SU-DHL-6 (cell line): Measurements from ENCODE around the gene HOXC10.

ENCODE experiments used
- H2AFZ ChIP-seq: fragments of 200-600 bp; sonication (generic); 2 replicates; pipeline ENCODE4 v1.6.1; 2014; ENCODE audit warnings: low read depth, mild to moderate bottlenecking, moderate library complexity, mixed read lengths, antibody characterized with exemption, low read length; ENCODE audit not compliant: severe bottlenecking
- H3F3A ChIP-seq: fragments of 200-600 bp; shearing (Covaris generic); 2 replicates; pipeline ENCODE4 v1.6.0; 2016; ENCODE audit warnings: antibody characterized with exemption, mild to moderate bottlenecking; ENCODE audit not compliant: insufficient read depth
- H3K27ac ChIP-seq: fragments of 200-600 bp; sonication (generic); 2 replicates; pipeline ENCODE4 v1.5.1; 2016; ENCODE audit warnings: low read depth, mild to moderate bottlenecking, low read length, moderate library complexity, mixed read lengths
- H3K27me3 ChIP-seq: fragments of 200-600 bp; sonication (generic), shearing (Covaris generic); 2 replicates; pipeline ENCODE4 v1.6.0; 2014; ENCODE audit warnings: mild to moderate bottlenecking, low read length
- H3K36me3 ChIP-seq: fragments of 200-600 bp; sonication (generic); 2 replicates; pipeline ENCODE4 v1.6.1; 2014; ENCODE audit warnings: mild to moderate bottlenecking, low read length, mixed read lengths
- H3K4me2 ChIP-seq: fragments of 300-600, 200-600 bp; shearing (Covaris generic), sonication (generic); 2 replicates; pipeline ENCODE4 v1.6.0; 2014; ENCODE audit warnings: low read length, low read depth, mild to moderate bottlenecking; ENCODE audit not compliant: poor library complexity, severe bottlenecking
- H3K4me3 ChIP-seq: fragments of 200-600 bp; sonication (generic); 2 replicates; pipeline ENCODE4 v1.5.1; 2014; ENCODE audit warnings: antibody characterized with exemption, low read length, mild to moderate bottlenecking, mixed read lengths; ENCODE audit not compliant: insufficient read depth, poor library complexity, severe bottlenecking
- H3K79me2 ChIP-seq: fragments of 200-600 bp; sonication (generic); 2 replicates; pipeline ENCODE4 v1.6.1; 2014; ENCODE audit warnings: mild to moderate bottlenecking, low read length, moderate library complexity; ENCODE audit not compliant: insufficient read depth
- H3K9ac ChIP-seq: fragments of 200-600 bp; sonication (generic); 2 replicates; pipeline ENCODE4 v1.7.0; 2014; ENCODE audit warnings: mild to moderate bottlenecking, low read length
- H3K9me2 ChIP-seq: fragments of 200-600 bp; sonication (generic); replicated peaks from 2 replicates; pipeline ENCODE4 v1.6.1; 2014; ENCODE audit warnings: low read length; ENCODE audit not compliant: insufficient read depth
- H3K9me3 ChIP-seq: fragments of 200-600 bp; sonication (generic); 2 replicates; pipeline ENCODE4 v1.6.1; 2014; ENCODE audit warnings: low read length, mixed read lengths; ENCODE audit not compliant: insufficient read depth
- H4K20me1 ChIP-seq: fragments of 200-600 bp; sonication (generic); 2 replicates; pipeline ENCODE4 v1.6.1; 2014; ENCODE audit warnings: low read depth, mild to moderate bottlenecking, antibody characterized with exemption, low read length, moderate library complexity, mixed read lengths
- CTCF ChIP-seq: fragments of 200-600 bp; sonication (generic); IDR thresholded peaks from one replicate; pipeline ENCODE4 v1.5.1; 2017; ENCODE audit warnings: antibody characterized with exemption, mild to moderate bottlenecking, low read length, moderate library complexity; ENCODE audit not compliant: insufficient read depth, poor library complexity, severe bottlenecking
- EZH2phosphoT487 ChIP-seq: fragments of 200-600 bp; sonication (generic), shearing (Covaris generic); conservative IDR thresholded peaks from 2 replicates; pipeline ENCODE4 v1.6.1; 2018; ENCODE audit warnings: mild to moderate bottlenecking, antibody characterized with exemption, low read length, moderate library complexity, mixed read lengths

HOXC10 gene

GRCh38 chr12:53986686-53987483 is 1.9 kb downstream of the HOXC10 start:
- Histone ChIP-seq H3K27me3 (no peaks in the 10 kb centered on the region), H3K79me2 (no peaks in the 10 kb centered on the region), H3K27ac (no peak overlapping the region), H3K9me3 (no peaks in the 10 kb centered on the region), H3K4me2 (no peak overlapping the region), H3K36me3 (no peaks in the 10 kb centered on the region), H2AFZ (no peak overlapping the region), H3K9ac (no peak overlapping the region), H3K9me2 (no peaks in the 10 kb centered on the region), H3F3A (no peaks in the 10 kb centered on the region), H4K20me1 (no peaks in the 10 kb centered on the region), H3K4me3 (no peak overlapping the region)
- TF ChIP-seq CTCF (no peak), EZH2phosphoT487 (no peak)

- TF ChIP-seq EZH2phosphoT487 (no peak), CTCF (no peak)
- no peak overlapping the region for H3K4me2 ChIP-seq
- H3F3A ChIP-seq, result no peaks in the 10 kb centered on the region
- H3K9me3 ChIP-seq, result no peaks in the 10 kb centered on the region
- no peaks in the 10 kb centered on the region for H3K27me3 ChIP-seq
- H3K9me2 ChIP-seq, result no peaks in the 10 kb centered on the region
- no peak overlapping the region for H3K9ac ChIP-seq
- H4K20me1 ChIP-seq, result no peaks in the 10 kb centered on the region
- no peak overlapping the region for H2AFZ ChIP-seq
- no peak overlapping the region for H3K4me3 ChIP-seq
- H3K36me3 ChIP-seq, result no peaks in the 10 kb centered on the region
- no peaks in the 10 kb centered on the region for H3K79me2 ChIP-seq
- H3K27ac ChIP-seq, result no peak overlapping the region
Observed at GRCh38 chr12:53987787-53988230, 2.9 kb downstream of the HOXC10 start.

GRCh38 chr12:53988541-53989226 is 3.7 kb downstream of the HOXC10 start:
- no peak overlapping the region for H3K9ac ChIP-seq
- no peaks in the 10 kb centered on the region for H4K20me1 ChIP-seq
- TF ChIP-seq EZH2phosphoT487 (no peak), CTCF (no peak)
- no peaks in the 10 kb centered on the region for H3K27me3 ChIP-seq
- no peaks in the 10 kb centered on the region for H3F3A ChIP-seq
- no peaks in the 10 kb centered on the region for H3K9me3 ChIP-seq
- H3K36me3 ChIP-seq, result no peaks in the 10 kb centered on the region
- no peak overlapping the region for H2AFZ ChIP-seq
- peak overlapping the region; percentile 23 for H3K4me2 ChIP-seq
- H3K9me2 ChIP-seq, result no peaks in the 10 kb centered on the region
- no peak overlapping the region for H3K27ac ChIP-seq
- H3K79me2 ChIP-seq, result no peaks in the 10 kb centered on the region
- H3K4me3 ChIP-seq, result no peak overlapping the region
